Hematopoietic multipotent progenitor cell (in vitro differentiated cells): ENCODE measurements around the gene MRPS9. TPM values are rescaled to one million over a fixed set of nuclear protein-coding genes. Genes with fewer than 3 reads are reported as not detected.

Source experiments
- DNase-seq, 3 donors: peaks; one replicate each; pipeline ENCODE4 v3.0.0-alpha.2; 2011 to 2015; ENCODE audit warnings: low read depth in 2 of 3, low spot score in 2 of 3
- total RNA-seq: library from RNA; depleted of rRNA; stranded (reverse); fragments of >200 nt; gene quantifications from one replicate; pipeline ENCODE4 v1.2.3, GENCODE V29; 2012

The MRPS9 gene
- total RNA-seq, 1 donor, result 8.6 TPM

GRCh38 chr2:105144941-105145300, 107.1 kb downstream of the MRPS9 start:
- no peak for DNase-seq

GRCh38 chr2:105149272-105149671, 111.4 kb downstream of the MRPS9 start:
- DNase-seq, result no peak

Other genes starting within 250 kb of the MRPS9 start
- not detected for gene POU3F3, start 184.0 kb upstream of the MRPS9 start, total RNA-seq
- gene GPR45, start 203.7 kb downstream of the MRPS9 start, total RNA-seq, result not detected